Naive thymus-derived CD4-positive, alpha-beta T cell (primary cell): ENCODE measurements around the gene CDH23. TPM values are rescaled to one million over a fixed set of nuclear protein-coding genes. Genes with fewer than 3 reads are reported as not detected.

Experiments
- ATAC-seq: fragments of 150-1000 bp; cut with Tn5 transposase; 2 replicates; pipeline ENCODE4 v1.10.0; 2021; ENCODE audit warnings: mild to moderate bottlenecking, moderate library complexity
- CTCF ChIA-PET: fragments of 350-600 bp; sonication (Branson Sonifier 250); formaldehyde crosslinking; loops from one replicate; lab custom pipeline; 2021; ENCODE audit warnings: antibody characterized with exemption; lab: Charles Lee
- POLR2A ChIA-PET: fragments of 350-600 bp; sonication (Branson Sonifier 250); formaldehyde crosslinking; loops from one replicate; lab custom pipeline; 2021; ENCODE audit warnings: antibody characterized with exemption, inconsistent platforms; lab: Charles Lee
- DNase-seq, 9 donors: peaks; one replicate each; pipeline versions ENCODE4 v3.0.0 to v3.0.0-alpha.2; 2020 to 2022; ENCODE audit warnings: mixed read lengths in 1 of 9
- H3K27ac ChIP-seq: one replicate; pipeline ENCODE4 v1.7.0; 2013; ENCODE audit warnings: mild to moderate bottlenecking, low read depth, low read length, moderate library complexity
- H3K27me3 ChIP-seq, 2 donors: one replicate each; pipeline ENCODE4 v1.7.0; 2013; ENCODE audit warnings: low read length in 2 of 2, mild to moderate bottlenecking in 2 of 2, moderate library complexity in 2 of 2; ENCODE audit not compliant: control insufficient read depth in 2 of 2, insufficient read depth in 2 of 2
- H3K36me3 ChIP-seq, 3 experiments: 1 replicate in 2 of 3; 2 replicates in 1 of 3; pipeline ENCODE4 v1.7.0; 2013; ENCODE audit warnings: low read length in 3 of 3, mild to moderate bottlenecking in 3 of 3, moderate library complexity in 1 of 3; ENCODE audit not compliant: insufficient read depth in 3 of 3, control insufficient read depth in 2 of 3
- H3K4me1 ChIP-seq, 2 donors: one replicate each; pipeline ENCODE4 v1.7.0; 2013; ENCODE audit warnings: low read length in 2 of 2, mild to moderate bottlenecking in 2 of 2, moderate library complexity in 1 of 2; ENCODE audit not compliant: control insufficient read depth in 2 of 2, insufficient read depth in 2 of 2
- H3K4me3 ChIP-seq: 2 replicates; pipeline ENCODE4 v1.7.0; 2013; ENCODE audit warnings: mild to moderate bottlenecking, low read length
- H3K9me3 ChIP-seq, 3 experiments: 1 replicate in 2 of 3; 2 replicates in 1 of 3; pipeline ENCODE4 v1.7.0; 2013; ENCODE audit warnings: low read length in 3 of 3; ENCODE audit not compliant: control insufficient read depth in 2 of 3
- H3K27ac Mint-ChIP-seq, 9 donors: one replicate each; pipeline ENCODE4 v1.8.0; 2020 to 2022; ENCODE audit warnings: mixed read lengths in 9 of 9, mild to moderate bottlenecking in 8 of 9, moderate library complexity in 5 of 9, inconsistent platforms in 2 of 9
- H3K27me3 Mint-ChIP-seq, 5 donors: one replicate each; pipeline ENCODE4 v1.8.0; 2021 to 2022; ENCODE audit warnings: mixed read lengths in 5 of 5, mild to moderate bottlenecking in 1 of 5
- H3K36me3 Mint-ChIP-seq, 5 donors: one replicate each; pipeline ENCODE4 v1.8.0; 2020 to 2022; ENCODE audit warnings: mixed read lengths in 5 of 5, mild to moderate bottlenecking in 3 of 5, inconsistent platforms in 1 of 5
- H3K4me1 Mint-ChIP-seq, 7 donors: one replicate each; pipeline ENCODE4 v1.8.0; 2020 to 2022; ENCODE audit warnings: mixed read lengths in 7 of 7, mild to moderate bottlenecking in 3 of 7, inconsistent platforms in 1 of 7
- H3K4me3 Mint-ChIP-seq, 10 donors: one replicate each; pipeline ENCODE4 v1.8.0; 2020 to 2022; ENCODE audit warnings: mild to moderate bottlenecking in 10 of 10, mixed read lengths in 10 of 10, moderate library complexity in 6 of 10, inconsistent platforms in 2 of 10
- H3K9me3 Mint-ChIP-seq, 11 donors: one replicate each; pipeline ENCODE4 v1.8.0; 2020 to 2022; ENCODE audit warnings: mixed read lengths in 11 of 11, mild to moderate bottlenecking in 4 of 11, inconsistent platforms in 1 of 11, moderate library complexity in 1 of 11
- intact Hi-C, 2 donors: fragments of 100-400 bp; cut with micrococcal nuclease; formaldehyde crosslinking; loops; one replicate each; pipeline ENCODE4 v1.15.1; 2023
- polyA plus RNA-seq, 2 donors: library from polyadenylated mRNA; unstranded; fragments of 300-500 nt; fragmentation: Illumina TruSeq; gene quantifications; one replicate each; pipeline ENCODE4 v1.2.3, GENCODE V29; 2021
- total RNA-seq, 6 experiments: library from RNA in 5 of 6; stranded (reverse) in 5 of 6; gene quantifications; 1 replicate in 5 of 6; 2 replicates in 1 of 6; pipeline ENCODE4 v1.2.3 and lab custom pipeline; 2021 to 2026

Gene CDH23
- total and polyA plus RNA-seq, 7 experiments from 2014 or later, result 1.1 to 18.3 (median 7.9) TPM

GRCh38 chr10:71461457-71461856 is 64.7 kb downstream of the CDH23 start:
- intact Hi-C loops, result no loop called here
- Histone ChIP-seq H3K36me3 (no peaks in the 10 kb centered on the region), H3K4me1 (no peaks in the 10 kb centered on the region), H3K4me3 (no peak overlapping the region), H3K27ac (no peak overlapping the region), H3K27me3 (no peaks in the 10 kb centered on the region), H3K9me3 (no peaks in the 10 kb centered on the region)
- no peak overlapping the region for H3K27ac Mint-ChIP-seq
- no peaks in the 10 kb centered on the region for H3K9me3 Mint-ChIP-seq
- POLR2A ChIA-PET, result no interaction called here
- no peaks in the 10 kb centered on the region for H3K36me3 Mint-ChIP-seq
- DNase-seq, result no peak
- no peak overlapping the region for H3K4me3 Mint-ChIP-seq
- no peak for ATAC-seq
- CTCF ChIA-PET, result interaction anchor here (0.5 kb wide), 1 partner anchor 39 kb away, joined by 3 read pairs; no protein-coding TSS in a partner anchor
- H3K4me1 Mint-ChIP-seq, result peaks cover 0 to 2% (median 0%) of the 10 kb centered on the region in 7 donors
- H3K27me3 Mint-ChIP-seq, result no peaks in the 10 kb centered on the region

DNA sequence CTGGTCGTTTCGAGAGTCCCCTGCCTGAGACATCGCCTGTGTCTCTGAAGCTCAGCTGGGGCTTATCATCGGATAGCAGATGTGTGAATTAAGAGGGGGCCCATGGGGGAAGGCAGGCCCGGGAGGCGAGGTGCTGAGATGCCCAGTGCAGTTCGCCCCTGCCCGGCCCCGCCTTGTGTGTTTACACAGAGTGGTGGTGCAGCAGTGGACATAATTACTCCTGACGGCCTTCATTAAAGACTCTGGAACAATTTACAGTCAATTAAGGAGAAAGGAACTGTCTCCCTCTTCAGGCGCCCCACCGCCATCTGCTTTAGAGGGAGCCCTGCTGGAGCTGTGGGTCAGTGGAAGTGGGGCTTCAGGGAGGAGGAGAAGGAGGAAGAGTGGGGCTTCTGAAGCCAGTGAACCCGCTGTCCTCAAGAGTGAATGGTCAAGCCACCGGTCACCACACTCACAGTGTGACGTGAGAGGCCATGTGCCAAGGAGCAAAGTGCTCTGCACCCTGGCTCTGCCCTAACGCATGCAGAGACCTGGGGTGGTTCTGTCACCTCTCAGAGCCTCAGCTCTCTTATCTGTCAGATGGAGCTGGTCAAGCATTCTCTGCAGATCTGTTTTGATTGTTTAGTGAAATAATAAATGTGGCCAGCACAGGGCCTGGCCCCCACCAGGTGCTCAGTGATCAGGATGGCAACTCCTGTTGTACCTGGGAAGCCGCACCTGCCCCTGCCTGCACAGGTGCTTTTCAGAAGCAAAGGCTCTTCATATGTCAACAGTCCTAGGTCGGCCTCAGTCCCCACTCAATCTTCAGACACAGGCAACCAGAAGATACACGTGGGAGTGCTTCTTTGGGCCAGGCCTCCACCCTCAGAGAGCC is 65.6 kb downstream of the CDH23 start:
- no peaks in the 10 kb centered on the region for H3K36me3 ChIP-seq
- H3K27me3 ChIP-seq, result no peaks in the 10 kb centered on the region
- ATAC-seq (no peak), DNase-seq (no peak)
- Mint-ChIP-seq H3K4me3 (no peak overlapping the region), H3K4me1 (no peaks in the 10 kb centered on the region), H3K27ac (no peak overlapping the region), H3K9me3 (no peaks in the 10 kb centered on the region), H3K36me3 (no peaks in the 10 kb centered on the region), H3K27me3 (no peaks in the 10 kb centered on the region)
- ChIA-PET CTCF (no interaction called here), POLR2A (no interaction called here)
- no peak overlapping the region for H3K27ac ChIP-seq
- no peaks in the 10 kb centered on the region for H3K4me1 ChIP-seq
- intact Hi-C loops, result no loop called here
- no peak overlapping the region for H3K4me3 ChIP-seq
- no peaks in the 10 kb centered on the region for H3K9me3 ChIP-seq

DNA sequence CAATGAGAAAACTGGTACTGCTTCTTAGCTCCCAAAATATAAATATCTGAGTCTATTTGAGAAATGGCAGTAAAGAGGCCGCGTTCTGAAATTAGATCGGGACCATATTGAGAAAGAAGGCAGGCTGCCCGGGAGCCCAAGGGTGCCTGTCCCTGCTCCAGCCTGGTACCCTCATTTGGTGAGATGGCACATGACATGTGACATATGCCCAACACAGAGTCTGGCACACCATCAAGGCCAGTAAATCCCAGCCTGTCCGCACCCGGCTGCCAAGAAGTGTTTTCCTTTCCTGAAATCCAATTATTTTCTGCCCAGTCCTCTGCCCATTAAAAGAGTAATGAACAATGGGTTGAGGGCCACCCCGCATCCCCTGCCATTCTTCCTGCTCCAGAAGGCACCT is 66.4 kb downstream of the CDH23 start:
- H3K9me3 Mint-ChIP-seq, result no peaks in the 10 kb centered on the region
- no peaks in the 10 kb centered on the region for H3K27me3 Mint-ChIP-seq
- no peak overlapping the region for H3K27ac ChIP-seq
- no peak overlapping the region for H3K4me3 ChIP-seq
- no peaks in the 10 kb centered on the region for H3K4me1 ChIP-seq
- CTCF ChIA-PET, result no interaction called here
- DNase-seq (no peak), ATAC-seq (no peak)
- H3K9me3 ChIP-seq, result no peaks in the 10 kb centered on the region
- no peak overlapping the region for H3K4me3 Mint-ChIP-seq
- H3K27ac Mint-ChIP-seq, result no peak overlapping the region
- POLR2A ChIA-PET, result no interaction called here
- H3K27me3 ChIP-seq, result no peaks in the 10 kb centered on the region
- no peaks in the 10 kb centered on the region for H3K36me3 ChIP-seq
- intact Hi-C loops, result no loop called here
- no peaks in the 10 kb centered on the region for H3K4me1 Mint-ChIP-seq
- H3K36me3 Mint-ChIP-seq, result no peaks in the 10 kb centered on the region

GRCh38 chr10:71465551-71466252 is 69.0 kb downstream of the CDH23 start:
- H3K9me3 Mint-ChIP-seq, result no peaks in the 10 kb centered on the region
- no peak overlapping the region for H3K27ac Mint-ChIP-seq
- Histone ChIP-seq H3K9me3 (no peaks in the 10 kb centered on the region), H3K36me3 (no peaks in the 10 kb centered on the region), H3K4me1 (no peaks in the 10 kb centered on the region), H3K4me3 (no peak overlapping the region), H3K27ac (no peak overlapping the region), H3K27me3 (no peaks in the 10 kb centered on the region)
- ChIA-PET POLR2A (no interaction called here), CTCF (no interaction called here)
- intact Hi-C loops, result no loop called here
- no peak for DNase-seq
- H3K4me1 Mint-ChIP-seq, result no peaks in the 10 kb centered on the region
- no peak overlapping the region for H3K4me3 Mint-ChIP-seq
- no peak for ATAC-seq
- no peaks in the 10 kb centered on the region for H3K36me3 Mint-ChIP-seq
- no peaks in the 10 kb centered on the region for H3K27me3 Mint-ChIP-seq

DNA sequence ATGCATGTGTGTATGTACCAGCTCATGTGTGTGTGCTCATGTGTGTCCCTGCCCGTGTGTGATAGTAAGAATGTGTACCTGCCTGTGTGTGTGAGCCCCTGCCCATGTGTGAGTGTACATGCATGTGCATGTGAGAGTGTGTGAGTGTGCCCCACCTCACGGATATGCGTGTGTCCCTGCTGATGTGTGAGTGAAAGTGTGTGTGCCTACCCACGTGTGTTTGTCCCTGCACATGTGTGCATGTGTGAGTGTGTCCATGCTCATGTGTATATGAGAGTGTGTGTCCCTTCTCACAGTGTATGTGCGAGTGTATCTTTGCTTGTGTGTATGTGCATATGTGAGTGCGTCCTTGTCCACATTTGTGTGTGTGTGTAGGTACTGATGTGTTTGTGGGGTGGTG is 69.6 kb downstream of the CDH23 start:
- ChIA-PET POLR2A (no interaction called here), CTCF (no interaction called here)
- intact Hi-C loops, result no loop called here
- Histone ChIP-seq H3K27ac (no peak overlapping the region), H3K9me3 (no peaks in the 10 kb centered on the region), H3K27me3 (no peaks in the 10 kb centered on the region), H3K4me1 (no peaks in the 10 kb centered on the region), H3K36me3 (no peaks in the 10 kb centered on the region), H3K4me3 (no peak overlapping the region)
- Mint-ChIP-seq H3K36me3 (no peaks in the 10 kb centered on the region), H3K4me1 (no peaks in the 10 kb centered on the region), H3K9me3 (no peaks in the 10 kb centered on the region), H3K27me3 (no peaks in the 10 kb centered on the region), H3K4me3 (no peak overlapping the region), H3K27ac (no peak overlapping the region)
- peak; percentile 20 for ATAC-seq
- DNase-seq, result no peak

DNA sequence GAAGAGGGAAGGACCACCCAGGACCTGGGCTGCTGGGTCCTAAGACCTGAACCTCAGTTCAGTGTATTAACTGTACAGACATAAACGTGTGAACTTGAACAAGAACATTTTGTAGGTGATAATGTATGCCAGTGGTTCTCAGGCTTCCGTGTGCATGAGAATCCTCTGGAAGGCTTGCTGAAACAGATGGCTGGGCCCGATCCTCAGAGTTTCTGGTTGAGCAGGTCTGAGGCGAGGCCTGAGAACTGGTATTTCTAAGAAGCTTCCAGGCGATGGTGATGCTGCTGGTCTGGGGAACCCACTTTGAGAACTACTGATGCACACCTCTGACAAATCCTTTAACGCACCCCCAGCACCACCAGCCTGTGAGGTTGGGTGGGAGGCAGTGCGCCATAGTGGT is 70.4 kb downstream of the CDH23 start:
- Mint-ChIP-seq H3K4me1 (no peaks in the 10 kb centered on the region), H3K9me3 (no peaks in the 10 kb centered on the region), H3K4me3 (no peak overlapping the region), H3K36me3 (no peaks in the 10 kb centered on the region), H3K27ac (no peak overlapping the region), H3K27me3 (no peaks in the 10 kb centered on the region)
- ChIA-PET POLR2A (no interaction called here), CTCF (no interaction called here)
- ATAC-seq (no peak), DNase-seq (no peak)
- H3K27me3 ChIP-seq, result no peaks in the 10 kb centered on the region
- H3K4me3 ChIP-seq, result no peak overlapping the region
- H3K4me1 ChIP-seq, result no peaks in the 10 kb centered on the region
- no peaks in the 10 kb centered on the region for H3K36me3 ChIP-seq
- intact Hi-C loops, result no loop called here
- H3K27ac ChIP-seq, result no peak overlapping the region
- H3K9me3 ChIP-seq, result no peaks in the 10 kb centered on the region
